IMR-90 (cell line): ENCODE data around the gene FANCL.
"Not testable (repeated sequence)": the region's sequence is repeated elsewhere in the genome, so short reads cannot be mapped to it uniquely, and the experiment has no call there.

Experiments used
- CEBPB ChIP-seq: IDR thresholded peaks from 2 replicates; pipeline ENCODE4 v1.6.1; 2012; ENCODE audit warnings: low read depth, low read length, improper control_type of control experiment
- CHD1 ChIP-seq: IDR thresholded peaks from 2 replicates; pipeline ENCODE4 v1.6.1; 2012; ENCODE audit warnings: low read depth, low read length, improper control_type of control experiment
- FOS ChIP-seq: fragments of 150-350 bp; IDR thresholded peaks from 2 replicates; pipeline ENCODE4 v1.6.1; 2016; ENCODE audit warnings: low read depth, low read length
- MXI1 ChIP-seq: IDR thresholded peaks from 2 replicates; pipeline ENCODE4 v1.6.1; 2012; ENCODE audit warnings: low read depth, mild to moderate bottlenecking, low read length, moderate library complexity, borderline replicate concordance
- POLR2A ChIP-seq: IDR thresholded peaks from 2 replicates; pipeline ENCODE4 v1.6.1; 2012; ENCODE audit warnings: mild to moderate bottlenecking, low read depth, low read length
- RCOR1 ChIP-seq: IDR thresholded peaks from 2 replicates; pipeline ENCODE4 v1.6.1; 2012; ENCODE audit warnings: mild to moderate bottlenecking, low read length, improper control_type of control experiment; ENCODE audit not compliant: insufficient replicate concordance
- TF ChIP-seq, protein P1 (sequence below): conservative IDR thresholded peaks from 2 replicates; pipeline ENCODE4 v1.5.1; 2012; ENCODE audit warnings: mild to moderate bottlenecking, low read depth, low read length, improper control_type of control experiment
- TF ChIP-seq, protein P2 (sequence below): fragments of 150-350 bp; IDR thresholded peaks from 2 replicates; pipeline ENCODE4 v1.6.1; 2016; ENCODE audit warnings: low read depth, mild to moderate bottlenecking, low read length, moderate library complexity, borderline replicate concordance
- TF ChIP-seq, protein P3 (sequence below): fragments of 150-350 bp; IDR thresholded peaks from 2 replicates; pipeline ENCODE4 v1.6.1; 2017; ENCODE audit warnings: mild to moderate bottlenecking, antibody characterized with exemption, low read length, low read depth

DNA sequence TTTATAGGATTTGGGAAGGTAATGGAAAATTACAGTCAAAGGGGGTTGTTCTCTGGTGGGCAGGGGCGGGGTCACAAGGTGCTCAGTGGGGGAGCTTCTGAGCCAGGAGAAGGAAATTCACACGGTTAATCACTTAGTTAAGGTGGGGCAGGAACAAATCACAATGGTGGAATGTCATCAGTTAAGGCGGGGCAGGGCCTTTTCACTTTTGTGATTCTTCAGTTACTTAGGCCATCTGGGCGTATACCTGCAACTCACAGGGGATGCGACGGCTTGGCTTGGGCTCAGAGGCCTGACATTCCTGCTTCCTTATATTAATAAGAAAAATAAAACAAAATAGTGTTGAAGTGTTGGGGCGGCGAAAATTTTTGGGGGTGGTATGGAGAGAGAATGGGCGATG is 127.6 kb downstream of the FANCL start:
- TF ChIP-seq, protein P1, sequence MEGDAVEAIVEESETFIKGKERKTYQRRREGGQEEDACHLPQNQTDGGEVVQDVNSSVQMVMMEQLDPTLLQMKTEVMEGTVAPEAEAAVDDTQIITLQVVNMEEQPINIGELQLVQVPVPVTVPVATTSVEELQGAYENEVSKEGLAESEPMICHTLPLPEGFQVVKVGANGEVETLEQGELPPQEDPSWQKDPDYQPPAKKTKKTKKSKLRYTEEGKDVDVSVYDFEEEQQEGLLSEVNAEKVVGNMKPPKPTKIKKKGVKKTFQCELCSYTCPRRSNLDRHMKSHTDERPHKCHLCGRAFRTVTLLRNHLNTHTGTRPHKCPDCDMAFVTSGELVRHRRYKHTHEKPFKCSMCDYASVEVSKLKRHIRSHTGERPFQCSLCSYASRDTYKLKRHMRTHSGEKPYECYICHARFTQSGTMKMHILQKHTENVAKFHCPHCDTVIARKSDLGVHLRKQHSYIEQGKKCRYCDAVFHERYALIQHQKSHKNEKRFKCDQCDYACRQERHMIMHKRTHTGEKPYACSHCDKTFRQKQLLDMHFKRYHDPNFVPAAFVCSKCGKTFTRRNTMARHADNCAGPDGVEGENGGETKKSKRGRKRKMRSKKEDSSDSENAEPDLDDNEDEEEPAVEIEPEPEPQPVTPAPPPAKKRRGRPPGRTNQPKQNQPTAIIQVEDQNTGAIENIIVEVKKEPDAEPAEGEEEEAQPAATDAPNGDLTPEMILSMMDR = not testable (repeated sequence)
- not testable (repeated sequence) for TF ChIP-seq RCOR1, CEBPB, POLR2A, CHD1, FOS, MXI1
- TF ChIP-seq, protein P2, sequence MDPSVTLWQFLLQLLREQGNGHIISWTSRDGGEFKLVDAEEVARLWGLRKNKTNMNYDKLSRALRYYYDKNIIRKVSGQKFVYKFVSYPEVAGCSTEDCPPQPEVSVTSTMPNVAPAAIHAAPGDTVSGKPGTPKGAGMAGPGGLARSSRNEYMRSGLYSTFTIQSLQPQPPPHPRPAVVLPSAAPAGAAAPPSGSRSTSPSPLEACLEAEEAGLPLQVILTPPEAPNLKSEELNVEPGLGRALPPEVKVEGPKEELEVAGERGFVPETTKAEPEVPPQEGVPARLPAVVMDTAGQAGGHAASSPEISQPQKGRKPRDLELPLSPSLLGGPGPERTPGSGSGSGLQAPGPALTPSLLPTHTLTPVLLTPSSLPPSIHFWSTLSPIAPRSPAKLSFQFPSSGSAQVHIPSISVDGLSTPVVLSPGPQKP = not testable (repeated sequence)
- TF ChIP-seq, protein P3, sequence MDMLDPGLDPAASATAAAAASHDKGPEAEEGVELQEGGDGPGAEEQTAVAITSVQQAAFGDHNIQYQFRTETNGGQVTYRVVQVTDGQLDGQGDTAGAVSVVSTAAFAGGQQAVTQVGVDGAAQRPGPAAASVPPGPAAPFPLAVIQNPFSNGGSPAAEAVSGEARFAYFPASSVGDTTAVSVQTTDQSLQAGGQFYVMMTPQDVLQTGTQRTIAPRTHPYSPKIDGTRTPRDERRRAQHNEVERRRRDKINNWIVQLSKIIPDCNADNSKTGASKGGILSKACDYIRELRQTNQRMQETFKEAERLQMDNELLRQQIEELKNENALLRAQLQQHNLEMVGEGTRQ = not testable (repeated sequence)
